ENCODE measurements around the gene PRSS27.
"Not testable (repeated sequence)": the region's sequence is repeated elsewhere in the genome, so short reads cannot be mapped to it uniquely, and the experiment has no call there.

Gene PRSS27

GRCh38 chr16:2689422-2689821, 30.6 kb downstream of the PRSS27 start:
- not testable (repeated sequence) for H3K27ac ChIP-seq (ENCODE audit: insufficient read depth, low read length, poor library complexity, severe bottlenecking); H3K36me3 ChIP-seq (ENCODE audit: control insufficient read depth, insufficient read depth, low read length); H3K27me3 ChIP-seq (replicated peaks; ENCODE audit: control insufficient read depth, insufficient read depth, low read length, poor library complexity, severe bottlenecking); DNase-seq; H3K4me3 ChIP-seq (ENCODE audit: insufficient read depth, low read depth, low read length, poor library complexity, severe bottlenecking); H3K9me3 ChIP-seq (ENCODE audit: control insufficient read depth, low read length)
- peaks cover 16% of the 10 kb centered on the region for H3K4me1 ChIP-seq (ENCODE audit: control insufficient read depth, insufficient read depth, low read length, poor library complexity, severe bottlenecking)

GRCh38 chr16:2687531-2688308, 32.3 kb downstream of the PRSS27 start:
- no peaks in the 10 kb centered on the region for H3K9me3 ChIP-seq (ENCODE audit: control insufficient read depth, low read length)
- no peak for DNase-seq
- H3K27ac ChIP-seq (ENCODE audit: insufficient read depth, low read length, poor library complexity, severe bottlenecking): no peak overlapping the region
- H3K36me3 ChIP-seq (ENCODE audit: control insufficient read depth, insufficient read depth, low read length): peaks cover 4% of the 10 kb centered on the region
- H3K4me1 ChIP-seq (ENCODE audit: control insufficient read depth, insufficient read depth, low read length, poor library complexity, severe bottlenecking): peaks cover 16% of the 10 kb centered on the region
- H3K4me3 ChIP-seq (ENCODE audit: insufficient read depth, low read depth, low read length, poor library complexity, severe bottlenecking): no peak overlapping the region
- no peaks in the 10 kb centered on the region for H3K27me3 ChIP-seq (replicated peaks; ENCODE audit: control insufficient read depth, insufficient read depth, low read length, poor library complexity, severe bottlenecking)

- no peak for DNase-seq
- peak overlapping the region; percentile 4 for H3K27ac ChIP-seq (ENCODE audit: insufficient read depth, low read length, poor library complexity, severe bottlenecking)
- no peaks in the 10 kb centered on the region for H3K27me3 ChIP-seq (replicated peaks; ENCODE audit: control insufficient read depth, insufficient read depth, low read length, poor library complexity, severe bottlenecking)
- no peaks in the 10 kb centered on the region for H3K9me3 ChIP-seq (ENCODE audit: control insufficient read depth, low read length)
- peaks cover 18% of the 10 kb centered on the region for H3K4me1 ChIP-seq (ENCODE audit: control insufficient read depth, insufficient read depth, low read length, poor library complexity, severe bottlenecking)
- peaks cover 4% of the 10 kb centered on the region for H3K36me3 ChIP-seq (ENCODE audit: control insufficient read depth, insufficient read depth, low read length)
- H3K4me3 ChIP-seq (ENCODE audit: insufficient read depth, low read depth, low read length, poor library complexity, severe bottlenecking): no peak overlapping the region
These were observed 33.0 kb downstream of the PRSS27 start for GRCh38 chr16:2686912-2687507.

GRCh38 chr16:2686075-2686474, 33.9 kb downstream of the PRSS27 start:
- DNase-seq; H3K27ac ChIP-seq (ENCODE audit: insufficient read depth, low read length, poor library complexity, severe bottlenecking): not testable (repeated sequence)
- peaks cover 25% of the 10 kb centered on the region for H3K4me1 ChIP-seq (ENCODE audit: control insufficient read depth, insufficient read depth, low read length, poor library complexity, severe bottlenecking)

GRCh38 chr16:2683041-2683440, 37.0 kb downstream of the PRSS27 start:
- not testable (repeated sequence) for DNase-seq

More at GRCh38 chr16:2686075-2686474, 33.9 kb downstream of the PRSS27 start:
- not testable (repeated sequence) for H3K9me3 ChIP-seq (ENCODE audit: control insufficient read depth, low read length); H3K4me3 ChIP-seq (ENCODE audit: insufficient read depth, low read depth, low read length, poor library complexity, severe bottlenecking); H3K36me3 ChIP-seq (ENCODE audit: control insufficient read depth, insufficient read depth, low read length); H3K27me3 ChIP-seq (replicated peaks; ENCODE audit: control insufficient read depth, insufficient read depth, low read length, poor library complexity, severe bottlenecking)

GRCh38 chr16:2682209-2683021, 37.6 kb downstream of the PRSS27 start, which contains the start of gene KCTD5:
Gene KCTD5, plus strand, starts transcription at chr16:2682523. Its CDS starts 26 bp downstream, at chr16:2682549.
- no peaks in the 10 kb centered on the region for H3K27me3 ChIP-seq (replicated peaks; ENCODE audit: control insufficient read depth, insufficient read depth, low read length, poor library complexity, severe bottlenecking)
- H3K4me3 ChIP-seq (ENCODE audit: insufficient read depth, low read depth, low read length, poor library complexity, severe bottlenecking): peak within 1 kb of the TSS; percentile 99
- peak; percentile 91 to 94 (median 91) for DNase-seq
- no peaks in the 10 kb centered on the region for H3K36me3 ChIP-seq (ENCODE audit: control insufficient read depth, insufficient read depth, low read length)
- H3K9me3 ChIP-seq (ENCODE audit: control insufficient read depth, low read length): no peaks in the 10 kb centered on the region
- H3K27ac ChIP-seq (ENCODE audit: insufficient read depth, low read length, poor library complexity, severe bottlenecking): peak within 1 kb of the TSS; percentile 74
- peaks cover 19% of the 10 kb centered on the region for H3K4me1 ChIP-seq (ENCODE audit: control insufficient read depth, insufficient read depth, low read length, poor library complexity, severe bottlenecking)

More at GRCh38 chr16:2683041-2683440, 37.0 kb downstream of the PRSS27 start:
- Histone ChIP-seq H3K4me3 (ENCODE audit: insufficient read depth, low read depth, low read length, poor library complexity, severe bottlenecking) (peak overlapping the region; percentile 99), H3K27ac (ENCODE audit: insufficient read depth, low read length, poor library complexity, severe bottlenecking) (peak overlapping the region; percentile 74), H3K4me1 (ENCODE audit: control insufficient read depth, insufficient read depth, low read length, poor library complexity, severe bottlenecking) (peaks cover 25% of the 10 kb centered on the region)
- not testable (repeated sequence) for H3K36me3 ChIP-seq (ENCODE audit: control insufficient read depth, insufficient read depth, low read length); H3K9me3 ChIP-seq (ENCODE audit: control insufficient read depth, low read length); H3K27me3 ChIP-seq (replicated peaks; ENCODE audit: control insufficient read depth, insufficient read depth, low read length, poor library complexity, severe bottlenecking)

GRCh38 chr16:2680360-2680759, 39.7 kb downstream of the PRSS27 start:
- H3K36me3 ChIP-seq (ENCODE audit: control insufficient read depth, insufficient read depth, low read length); DNase-seq; H3K27ac ChIP-seq (ENCODE audit: insufficient read depth, low read length, poor library complexity, severe bottlenecking); H3K4me3 ChIP-seq (ENCODE audit: insufficient read depth, low read depth, low read length, poor library complexity, severe bottlenecking); H3K9me3 ChIP-seq (ENCODE audit: control insufficient read depth, low read length); H3K27me3 ChIP-seq (replicated peaks; ENCODE audit: control insufficient read depth, insufficient read depth, low read length, poor library complexity, severe bottlenecking): not testable (repeated sequence)
- H3K4me1 ChIP-seq (ENCODE audit: control insufficient read depth, insufficient read depth, low read length, poor library complexity, severe bottlenecking): peaks cover 11% of the 10 kb centered on the region

- not testable (repeated sequence) for DNase-seq; H3K4me3 ChIP-seq (ENCODE audit: insufficient read depth, low read depth, low read length, poor library complexity, severe bottlenecking)
These were observed 40.1 kb downstream of the PRSS27 start for GRCh38 chr16:2679902-2680301.

GRCh38 chr16:2678206-2678965, 41.6 kb downstream of the PRSS27 start:
- DNase-seq; H3K27me3 ChIP-seq (replicated peaks; ENCODE audit: control insufficient read depth, insufficient read depth, low read length, poor library complexity, severe bottlenecking); H3K9me3 ChIP-seq (ENCODE audit: control insufficient read depth, low read length); H3K36me3 ChIP-seq (ENCODE audit: control insufficient read depth, insufficient read depth, low read length); H3K27ac ChIP-seq (ENCODE audit: insufficient read depth, low read length, poor library complexity, severe bottlenecking); H3K4me3 ChIP-seq (ENCODE audit: insufficient read depth, low read depth, low read length, poor library complexity, severe bottlenecking): not testable (repeated sequence)
- peaks cover 13% of the 10 kb centered on the region for H3K4me1 ChIP-seq (ENCODE audit: control insufficient read depth, insufficient read depth, low read length, poor library complexity, severe bottlenecking)

More at GRCh38 chr16:2679902-2680301, 40.1 kb downstream of the PRSS27 start:
- not testable (repeated sequence) for H3K27ac ChIP-seq (ENCODE audit: insufficient read depth, low read length, poor library complexity, severe bottlenecking); H3K27me3 ChIP-seq (replicated peaks; ENCODE audit: control insufficient read depth, insufficient read depth, low read length, poor library complexity, severe bottlenecking); H3K9me3 ChIP-seq (ENCODE audit: control insufficient read depth, low read length); H3K36me3 ChIP-seq (ENCODE audit: control insufficient read depth, insufficient read depth, low read length)
- H3K4me1 ChIP-seq (ENCODE audit: control insufficient read depth, insufficient read depth, low read length, poor library complexity, severe bottlenecking): peaks cover 11% of the 10 kb centered on the region

All from effector memory CD4-positive, alpha-beta T cell (primary cell).